NCI-H1048 (cell line): ENCODE results near the gene SLX4.
"Not testable (repeated sequence)": the region's sequence is repeated elsewhere in the genome, so short reads cannot be mapped to it uniquely, and the experiment has no call there.

Experiments used
- DNase-seq: peaks from one replicate; lab custom pipeline; 2025; lab: John Stamatoyannopoulos, UW

Gene SLX4, protein sequence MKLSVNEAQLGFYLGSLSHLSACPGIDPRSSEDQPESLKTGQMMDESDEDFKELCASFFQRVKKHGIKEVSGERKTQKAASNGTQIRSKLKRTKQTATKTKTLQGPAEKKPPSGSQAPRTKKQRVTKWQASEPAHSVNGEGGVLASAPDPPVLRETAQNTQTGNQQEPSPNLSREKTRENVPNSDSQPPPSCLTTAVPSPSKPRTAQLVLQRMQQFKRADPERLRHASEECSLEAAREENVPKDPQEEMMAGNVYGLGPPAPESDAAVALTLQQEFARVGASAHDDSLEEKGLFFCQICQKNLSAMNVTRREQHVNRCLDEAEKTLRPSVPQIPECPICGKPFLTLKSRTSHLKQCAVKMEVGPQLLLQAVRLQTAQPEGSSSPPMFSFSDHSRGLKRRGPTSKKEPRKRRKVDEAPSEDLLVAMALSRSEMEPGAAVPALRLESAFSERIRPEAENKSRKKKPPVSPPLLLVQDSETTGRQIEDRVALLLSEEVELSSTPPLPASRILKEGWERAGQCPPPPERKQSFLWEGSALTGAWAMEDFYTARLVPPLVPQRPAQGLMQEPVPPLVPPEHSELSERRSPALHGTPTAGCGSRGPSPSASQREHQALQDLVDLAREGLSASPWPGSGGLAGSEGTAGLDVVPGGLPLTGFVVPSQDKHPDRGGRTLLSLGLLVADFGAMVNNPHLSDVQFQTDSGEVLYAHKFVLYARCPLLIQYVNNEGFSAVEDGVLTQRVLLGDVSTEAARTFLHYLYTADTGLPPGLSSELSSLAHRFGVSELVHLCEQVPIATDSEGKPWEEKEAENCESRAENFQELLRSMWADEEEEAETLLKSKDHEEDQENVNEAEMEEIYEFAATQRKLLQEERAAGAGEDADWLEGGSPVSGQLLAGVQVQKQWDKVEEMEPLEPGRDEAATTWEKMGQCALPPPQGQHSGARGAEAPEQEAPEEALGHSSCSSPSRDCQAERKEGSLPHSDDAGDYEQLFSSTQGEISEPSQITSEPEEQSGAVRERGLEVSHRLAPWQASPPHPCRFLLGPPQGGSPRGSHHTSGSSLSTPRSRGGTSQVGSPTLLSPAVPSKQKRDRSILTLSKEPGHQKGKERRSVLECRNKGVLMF (N-terminal part only)

DNA sequence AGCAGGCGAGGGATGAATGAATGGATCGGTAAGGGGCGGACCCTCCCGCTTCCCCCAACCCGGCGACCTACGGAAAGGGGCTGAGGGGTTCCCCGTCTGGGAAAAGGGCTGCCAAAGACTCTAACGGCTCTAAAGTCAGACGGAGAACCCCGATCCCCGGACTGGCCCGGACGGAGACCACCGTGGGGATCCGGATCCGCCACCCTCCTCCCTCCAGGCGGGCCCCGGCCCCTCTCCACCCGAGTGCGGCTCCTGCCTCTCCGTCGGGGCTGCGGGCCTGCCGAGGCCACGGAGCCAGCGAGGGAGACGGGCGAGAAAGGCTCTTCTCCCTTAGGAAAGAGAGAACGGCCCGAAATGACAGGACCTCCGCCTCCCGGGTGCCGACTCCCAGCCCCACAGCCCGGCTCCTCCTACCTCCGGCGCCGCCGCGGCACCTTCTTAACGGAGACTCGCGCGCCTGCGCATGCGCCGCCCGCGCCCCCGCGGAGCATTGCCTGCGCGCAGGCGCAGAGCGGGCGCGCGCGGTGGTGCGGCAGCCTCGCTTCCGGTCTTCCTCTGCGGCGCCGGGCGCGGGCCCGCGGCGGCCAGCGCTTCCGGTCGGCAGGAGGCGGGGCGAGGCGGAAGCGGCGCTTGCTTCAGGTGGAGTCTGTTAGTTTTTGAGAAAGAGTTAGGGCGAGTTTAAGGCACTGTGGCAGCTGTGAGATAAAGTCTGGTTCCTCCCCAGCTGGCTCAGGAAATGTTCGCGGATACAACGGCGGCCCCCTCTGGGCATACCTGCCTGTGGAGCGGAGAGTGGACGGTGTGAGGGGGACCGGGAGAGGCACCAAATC is at the start of gene SLX4:
Gene SLX4, minus strand, starts transcription at position 461 of the 830 bp plus-strand sequence. CDS start 2,642 bp downstream, outside the sequence.
- peak; percentile 16 for DNase-seq

GRCh38 chr16:3659251-3659650 is 47.8 kb upstream of the SLX4 start:
- DNase-seq, result no peak

DNA sequence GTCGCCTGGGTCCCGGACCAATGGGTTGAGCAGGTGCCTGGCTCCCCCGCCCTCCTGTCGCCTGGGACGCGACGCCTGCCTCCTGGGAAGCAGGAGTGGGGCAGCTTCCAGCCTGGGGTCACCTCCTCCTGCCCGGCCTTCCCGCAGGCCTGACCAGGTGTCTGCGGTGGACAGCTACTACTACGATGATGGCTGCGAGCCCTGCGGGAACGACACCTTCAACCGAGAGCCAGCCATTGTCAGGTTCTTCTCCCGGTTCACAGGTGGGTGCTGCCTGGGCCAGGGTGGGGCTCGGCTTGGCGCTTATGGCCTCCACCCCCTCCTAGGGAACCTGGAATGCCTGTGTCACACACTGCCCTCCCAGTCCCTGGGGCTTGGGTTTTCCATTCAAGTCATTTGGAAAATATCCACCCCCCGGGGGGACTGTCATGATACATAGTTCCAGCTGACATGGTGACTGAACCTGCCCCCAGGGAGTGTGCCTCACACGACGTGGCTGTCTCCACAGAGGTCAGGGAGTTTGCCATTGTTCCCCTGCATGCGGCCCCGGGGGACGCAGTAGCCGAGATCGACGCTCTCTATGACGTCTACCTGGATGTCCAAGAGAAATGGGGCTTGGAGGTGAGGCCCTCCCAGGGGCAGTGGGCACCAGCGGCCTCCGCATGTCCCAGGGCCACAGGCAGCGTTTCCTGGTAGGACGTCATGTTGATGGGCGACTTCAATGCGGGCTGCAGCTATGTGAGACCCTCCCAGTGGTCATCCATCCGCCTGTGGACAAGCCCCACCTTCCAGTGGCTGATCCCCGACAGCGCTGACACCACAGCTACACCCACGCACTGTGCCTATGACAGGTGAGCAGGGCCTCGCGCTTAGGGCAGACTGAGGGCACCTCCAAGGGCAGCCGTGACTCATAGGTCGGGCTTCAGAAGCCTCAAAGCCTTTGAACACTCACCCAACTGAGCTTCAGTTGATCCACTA is 45.4 kb upstream of the SLX4 start:
- DNase-seq, result no peak

DNA sequence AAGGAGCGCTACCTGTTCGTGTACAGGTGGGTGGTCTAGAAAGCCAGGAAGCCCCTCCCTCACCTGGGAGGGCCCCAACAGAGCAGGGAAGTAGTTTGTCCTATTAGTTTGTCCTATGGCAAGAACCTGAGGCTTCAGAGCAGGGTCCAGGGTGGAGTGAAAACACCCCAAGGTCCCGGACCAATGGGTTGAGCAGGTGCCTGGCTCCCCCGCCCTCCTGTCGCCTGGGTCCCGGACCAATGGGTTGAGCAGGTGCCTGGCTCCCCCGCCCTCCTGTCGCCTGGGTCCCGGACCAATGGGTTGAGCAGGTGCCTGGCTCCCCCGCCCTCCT is 44.7 kb upstream of the SLX4 start:
- not testable (repeated sequence) for DNase-seq

DNA sequence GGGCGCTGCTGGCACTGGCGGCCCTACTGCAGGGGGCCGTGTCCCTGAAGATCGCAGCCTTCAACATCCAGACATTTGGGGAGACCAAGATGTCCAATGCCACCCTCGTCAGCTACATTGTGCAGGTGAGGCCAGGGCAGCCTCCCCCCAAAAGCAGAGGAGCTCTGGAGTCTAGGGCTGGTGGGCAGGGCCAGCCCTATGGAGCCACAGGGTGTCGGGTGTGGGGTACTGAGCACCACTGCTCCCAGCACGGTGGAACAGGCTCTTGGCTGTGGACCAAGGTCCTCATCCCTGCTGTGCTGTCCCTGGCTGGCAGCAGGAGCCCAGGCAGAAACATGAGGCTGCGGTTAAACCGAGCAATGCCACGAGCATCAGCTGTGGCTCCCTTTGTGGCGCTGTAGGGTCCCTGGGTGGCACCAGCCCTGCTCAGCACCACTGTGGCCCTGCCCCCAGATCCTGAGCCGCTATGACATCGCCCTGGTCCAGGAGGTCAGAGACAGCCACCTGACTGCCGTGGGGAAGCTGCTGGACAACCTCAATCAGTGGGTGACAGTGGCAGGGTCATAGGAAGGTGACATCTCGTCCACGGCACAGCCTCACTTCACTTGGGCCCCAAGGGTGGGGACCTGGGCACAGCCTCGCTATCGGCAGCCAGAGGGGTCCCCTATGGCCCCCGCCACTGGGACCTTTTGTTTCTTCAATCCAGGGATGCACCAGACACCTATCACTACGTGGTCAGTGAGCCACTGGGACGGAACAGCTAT is 44.2 kb upstream of the SLX4 start:
- no peak for DNase-seq

DNA sequence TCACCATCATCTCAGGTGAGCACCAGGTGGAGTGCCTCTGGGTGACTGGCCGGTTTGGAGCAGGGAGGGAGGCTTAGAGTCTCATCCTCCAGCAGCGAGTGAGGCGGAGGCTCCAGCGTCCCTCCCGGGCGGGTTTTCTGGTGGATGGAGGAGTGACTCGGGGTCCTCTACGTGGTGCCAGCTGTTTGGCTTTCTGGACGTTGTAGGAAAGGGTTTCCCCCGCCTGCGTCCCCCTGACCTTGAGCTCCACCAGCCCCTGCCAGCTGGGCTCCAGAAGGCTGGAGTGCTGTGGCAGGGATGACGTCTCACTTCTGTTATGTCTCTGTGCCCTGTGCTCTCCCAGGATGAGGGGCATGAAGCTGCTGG is 43.6 kb upstream of the SLX4 start:
- no peak for DNase-seq

DNA sequence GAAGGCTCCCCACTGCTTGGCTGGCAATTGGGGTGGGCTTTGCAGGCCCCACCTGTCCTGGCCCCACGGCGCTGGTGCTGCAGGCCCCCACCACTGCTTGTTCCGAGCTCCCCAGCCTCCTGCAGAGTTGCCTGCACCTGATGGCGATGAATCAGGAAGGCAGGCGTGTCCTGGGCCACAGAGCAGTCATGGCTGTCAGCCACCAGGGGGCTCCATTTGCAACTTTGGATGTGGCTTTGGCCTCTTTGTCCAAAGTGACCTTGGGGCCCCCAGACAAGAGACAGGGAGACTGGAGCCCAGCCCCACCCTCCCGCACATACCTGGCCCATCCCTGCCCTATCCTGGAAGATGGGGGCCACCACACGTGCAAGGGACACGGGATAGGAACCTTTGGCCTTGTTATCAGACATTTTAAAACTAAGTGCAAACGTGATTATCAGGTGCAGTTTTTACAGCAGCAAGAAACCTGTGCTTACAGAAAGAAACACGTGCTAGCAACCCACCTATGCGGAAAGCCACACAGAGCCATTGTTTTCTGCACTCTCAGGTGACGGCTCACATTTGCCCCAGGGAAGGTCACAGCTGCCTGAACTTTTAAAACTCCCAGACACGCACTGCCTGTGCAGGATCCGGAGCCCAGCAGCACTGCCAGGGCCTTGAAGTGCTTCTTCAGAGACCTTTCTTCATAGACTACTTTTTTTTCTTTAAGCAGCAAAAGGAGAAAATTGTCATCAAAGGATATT is 43.0 kb upstream of the SLX4 start, which contains the start of gene DNASE1:
Gene DNASE1, plus strand, starts transcription at position 443 of the 743 bp plus-strand sequence. CDS start 683 bp downstream, outside the sequence.
- DNase-seq, result no peak

GRCh38 chr16:3652373-3653195 is 41.2 kb upstream of the SLX4 start:
- no peak for DNase-seq

DNA sequence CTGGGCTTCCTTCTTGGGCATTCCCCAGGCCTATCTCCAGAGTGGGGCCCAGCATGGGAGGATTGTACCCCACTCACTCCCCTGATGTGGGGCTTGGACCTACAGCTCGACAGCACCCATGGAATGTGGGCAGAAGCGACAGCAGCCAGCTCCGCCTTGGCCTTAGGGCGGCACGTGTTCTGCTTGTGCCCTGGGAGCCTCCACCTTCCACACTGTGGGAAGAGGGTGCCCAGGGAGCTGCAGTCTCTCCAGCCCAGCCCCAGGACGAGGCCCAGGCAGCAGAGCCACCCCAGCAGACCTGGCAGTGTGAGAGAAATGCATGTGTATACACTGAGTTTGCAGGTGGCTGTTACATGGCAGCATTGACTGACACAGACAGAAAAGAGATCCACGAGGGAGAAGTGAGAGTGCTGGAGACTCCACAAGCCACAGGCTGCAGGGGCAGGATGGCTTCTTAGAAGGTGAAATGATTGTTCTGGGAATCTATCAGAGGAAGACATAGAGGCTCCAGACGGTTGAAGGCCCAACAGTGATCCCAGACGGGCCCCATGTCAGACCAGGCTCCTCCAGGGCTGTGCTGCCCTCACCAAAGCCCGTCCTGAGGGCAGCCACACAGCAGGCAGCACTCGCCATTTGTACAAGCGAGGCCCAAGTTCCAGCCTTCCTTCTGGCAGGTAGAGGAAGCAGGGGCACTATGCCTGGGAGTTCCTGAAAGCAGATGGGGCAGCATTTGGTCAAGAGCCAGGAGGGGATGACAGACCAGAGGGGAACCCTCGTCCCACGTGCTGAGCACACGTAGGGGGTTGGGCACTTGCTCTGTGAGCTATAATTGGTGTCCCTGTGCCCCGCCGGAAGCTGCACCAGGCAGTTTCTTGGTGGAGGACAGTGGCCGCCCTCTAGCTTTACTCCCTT is 40.3 kb upstream of the SLX4 start:
- no peak for DNase-seq

- no peak for DNase-seq
Measured at GRCh38 chr16:3650631-3651265, 39.3 kb upstream of the SLX4 start.

- DNase-seq, result no peak
Measured at GRCh38 chr16:3646348-3646920, 35.0 kb upstream of the SLX4 start.

DNA sequence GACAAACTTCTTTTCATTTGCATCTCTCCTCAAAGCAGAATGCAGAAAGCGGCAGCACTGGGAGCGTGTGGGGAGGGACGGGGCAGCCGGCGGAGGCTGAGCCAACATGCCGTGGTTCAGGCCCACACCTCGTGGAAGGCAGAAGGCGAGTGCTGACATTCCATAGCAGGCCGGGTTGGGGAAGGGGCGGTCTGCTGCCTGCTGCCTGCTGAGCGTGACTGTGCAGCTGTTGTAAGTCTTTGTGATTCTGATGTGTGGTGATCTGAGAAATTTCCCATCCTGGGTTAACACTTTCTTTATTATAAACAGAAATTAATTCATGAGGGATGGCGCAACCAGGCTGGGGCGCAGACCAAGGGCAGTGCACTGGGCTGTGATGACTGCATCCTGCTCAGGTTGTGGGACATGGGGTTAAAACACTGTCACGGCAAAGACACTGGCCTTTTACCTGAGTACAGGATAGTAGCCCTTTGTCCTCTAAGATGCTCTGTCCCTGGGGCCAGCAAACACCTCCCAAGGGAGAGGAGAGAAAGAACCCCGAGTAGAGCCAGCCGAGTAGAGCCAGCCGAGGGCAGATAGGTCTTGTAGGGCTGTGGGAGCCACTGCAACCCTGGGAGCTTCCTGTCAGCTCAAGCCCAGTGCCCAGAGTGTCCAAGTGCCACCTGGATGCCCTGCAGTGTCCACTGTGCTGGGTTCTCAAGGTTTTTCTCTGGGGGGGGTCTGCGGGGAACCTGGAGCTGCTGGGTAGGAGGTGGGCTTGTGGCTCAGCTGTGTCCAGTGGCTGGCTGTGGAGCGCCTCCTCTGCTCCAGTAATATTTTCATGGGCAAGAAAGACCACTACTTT is 34.3 kb upstream of the SLX4 start:
- no peak for DNase-seq

DNA sequence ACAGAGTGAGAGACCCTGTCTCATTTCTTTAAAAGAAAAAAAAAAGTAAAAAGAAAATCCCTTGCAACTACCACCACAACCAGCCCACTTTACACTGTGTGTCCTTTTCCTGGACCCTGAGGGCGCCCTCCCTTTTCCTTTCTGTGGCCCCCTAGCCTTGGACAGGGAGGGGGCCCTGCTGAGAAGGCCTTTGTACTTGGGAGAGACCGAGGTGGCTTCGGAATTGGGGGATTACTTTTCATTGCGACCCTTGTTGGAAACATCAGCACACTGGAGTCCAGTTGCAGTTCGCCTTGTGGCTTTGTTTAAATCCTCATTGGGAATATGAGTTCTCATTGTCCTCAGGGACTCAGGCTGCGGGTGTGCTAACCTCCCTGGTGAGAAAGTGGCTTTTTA is 33.7 kb upstream of the SLX4 start:
- DNase-seq, result no peak

DNA sequence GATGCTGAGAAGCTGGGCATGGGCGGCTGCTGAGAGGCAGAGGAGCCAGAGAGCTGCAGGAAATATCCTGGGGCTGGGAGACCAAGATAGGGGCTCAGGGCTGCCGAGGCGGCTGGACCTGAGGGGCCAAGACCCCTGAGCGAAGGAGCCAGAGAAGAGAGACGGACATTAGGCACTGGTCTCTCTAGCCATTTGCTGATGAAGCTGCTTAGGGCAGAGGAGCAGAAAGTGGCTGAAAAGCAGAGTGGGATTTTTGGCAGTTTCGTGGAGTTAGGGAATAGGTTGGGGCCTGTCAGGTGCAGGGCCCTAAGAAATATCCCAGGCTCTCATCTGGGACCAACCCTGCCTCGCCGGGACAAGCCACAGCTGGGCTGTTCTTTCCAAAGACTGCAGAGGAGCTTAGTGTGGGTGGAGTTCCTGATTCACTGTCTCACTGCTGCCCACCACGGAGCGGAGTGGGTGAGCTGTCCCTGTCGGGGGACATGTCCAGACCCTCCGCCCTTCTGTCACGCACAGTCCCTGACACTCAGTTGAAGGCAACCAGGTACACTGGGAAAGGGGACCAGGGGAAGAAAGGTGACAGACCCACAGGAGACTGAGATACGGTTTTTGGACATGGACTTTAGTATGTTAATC is 31.8 kb upstream of the SLX4 start:
- no peak for DNase-seq
